Left ventricle myocardium inferior (tissue), 1 donor: Measurements from ENCODE around the gene OGFOD3. TPM values are rescaled to one million over a fixed set of nuclear protein-coding genes. Genes with fewer than 3 reads are reported as not detected.
"Not testable (repeated sequence)": the region's sequence is repeated elsewhere in the genome, so short reads cannot be mapped to it uniquely, and the experiment has no call there.

Source experiments
- DNase-seq: peaks from one replicate; pipeline ENCODE4 v3.0.0-alpha.2; 2020
- H3K27ac ChIP-seq: fragments of 200-600 bp; replicated peaks from 2 replicates; pipeline ENCODE4 v1.8.0; 2021
- H3K27me3 ChIP-seq: fragments of 200-600 bp; 2 replicates; pipeline ENCODE4 v1.8.0; 2021; ENCODE audit warnings: low read depth
- H3K36me3 ChIP-seq: fragments of 200-600 bp; 2 replicates; pipeline ENCODE4 v1.8.0; 2021
- H3K4me1 ChIP-seq: fragments of 200-600 bp; 2 replicates; pipeline ENCODE4 v1.8.0; 2021
- H3K4me3 ChIP-seq: fragments of 200-600 bp; 2 replicates; pipeline ENCODE4 v1.8.0; 2021; ENCODE audit warnings: mild to moderate bottlenecking, moderate library complexity
- H3K9me3 ChIP-seq: fragments of 200-600 bp; replicated peaks from 2 replicates; pipeline ENCODE4 v1.8.0; 2021
- intact Hi-C: fragments of 100-400 bp; cut with micrococcal nuclease; formaldehyde crosslinking; loops from one replicate; pipeline ENCODE4 v1.11.0; 2022
- total RNA-seq: library from RNA; stranded (reverse); fragmentation: NEBNext Ultra II Directional; extraction: Animal tissue kit (Norgen Biotek cat#: 25700); gene quantifications from one replicate; pipeline ENCODE4 v1.2.1, GENCODE V29; 2021
- TF ChIP-seq, protein P1 (sequence below): fragments of 200-600 bp; IDR thresholded peaks from 2 replicates; pipeline ENCODE4 v1.8.0; 2021; ENCODE audit warnings: antibody characterized with exemption, mild to moderate bottlenecking, borderline replicate concordance
- donor health status: DM: no; HTN: yes; CAD: no; lungs with severe emphysema.

Gene OGFOD3
- total RNA-seq, 1 donor from 2014 or later: 28.0 TPM

DNA sequence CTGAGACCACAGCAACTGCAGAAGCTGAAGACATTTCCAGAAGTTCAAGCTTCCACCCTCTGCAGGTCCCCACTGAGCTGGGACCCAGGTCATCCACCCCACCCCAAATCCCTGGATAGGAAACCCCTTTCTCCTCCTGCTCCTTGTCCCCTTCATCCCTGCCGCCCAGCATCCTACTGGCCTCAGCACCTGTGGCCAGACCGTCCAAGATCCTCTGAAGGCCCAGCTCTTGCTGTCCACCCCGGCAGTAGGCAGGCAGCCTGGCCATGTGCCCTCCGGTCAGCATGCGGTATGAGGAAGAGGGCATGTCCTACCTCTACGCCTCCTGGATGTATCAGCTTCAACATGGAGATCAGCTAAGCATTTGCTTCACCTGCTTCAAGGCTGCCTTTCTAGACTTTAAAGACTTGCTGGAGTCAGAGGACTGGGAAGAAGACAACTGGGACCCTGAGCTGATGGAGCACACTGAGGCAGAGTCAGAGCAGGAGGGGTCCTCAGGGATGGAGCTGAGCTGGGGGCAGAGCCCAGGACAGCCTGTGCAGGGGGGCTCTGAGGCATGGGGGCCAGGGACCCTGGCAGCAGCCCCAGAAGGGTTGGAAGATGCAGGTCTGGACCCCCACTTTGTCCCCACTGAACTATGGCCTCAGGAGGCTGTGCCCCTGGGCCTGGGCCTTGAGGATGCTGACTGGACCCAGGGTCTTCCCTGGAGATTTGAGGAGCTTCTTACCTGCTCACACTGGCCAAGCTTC, 56.3 kb downstream of the OGFOD3 start:
- Histone ChIP-seq H3K4me1 (no peaks in the 10 kb centered on the region), H3K9me3 (no peaks in the 10 kb centered on the region), H3K27me3 (peaks cover 22% of the 10 kb centered on the region), H3K4me3 (no peak overlapping the region), H3K27ac (no peak overlapping the region), H3K36me3 (no peaks in the 10 kb centered on the region)
- TF ChIP-seq, protein P1, sequence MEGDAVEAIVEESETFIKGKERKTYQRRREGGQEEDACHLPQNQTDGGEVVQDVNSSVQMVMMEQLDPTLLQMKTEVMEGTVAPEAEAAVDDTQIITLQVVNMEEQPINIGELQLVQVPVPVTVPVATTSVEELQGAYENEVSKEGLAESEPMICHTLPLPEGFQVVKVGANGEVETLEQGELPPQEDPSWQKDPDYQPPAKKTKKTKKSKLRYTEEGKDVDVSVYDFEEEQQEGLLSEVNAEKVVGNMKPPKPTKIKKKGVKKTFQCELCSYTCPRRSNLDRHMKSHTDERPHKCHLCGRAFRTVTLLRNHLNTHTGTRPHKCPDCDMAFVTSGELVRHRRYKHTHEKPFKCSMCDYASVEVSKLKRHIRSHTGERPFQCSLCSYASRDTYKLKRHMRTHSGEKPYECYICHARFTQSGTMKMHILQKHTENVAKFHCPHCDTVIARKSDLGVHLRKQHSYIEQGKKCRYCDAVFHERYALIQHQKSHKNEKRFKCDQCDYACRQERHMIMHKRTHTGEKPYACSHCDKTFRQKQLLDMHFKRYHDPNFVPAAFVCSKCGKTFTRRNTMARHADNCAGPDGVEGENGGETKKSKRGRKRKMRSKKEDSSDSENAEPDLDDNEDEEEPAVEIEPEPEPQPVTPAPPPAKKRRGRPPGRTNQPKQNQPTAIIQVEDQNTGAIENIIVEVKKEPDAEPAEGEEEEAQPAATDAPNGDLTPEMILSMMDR: no peak
- intact Hi-C loops: no loop called here
- DNase-seq: no peak

DNA sequence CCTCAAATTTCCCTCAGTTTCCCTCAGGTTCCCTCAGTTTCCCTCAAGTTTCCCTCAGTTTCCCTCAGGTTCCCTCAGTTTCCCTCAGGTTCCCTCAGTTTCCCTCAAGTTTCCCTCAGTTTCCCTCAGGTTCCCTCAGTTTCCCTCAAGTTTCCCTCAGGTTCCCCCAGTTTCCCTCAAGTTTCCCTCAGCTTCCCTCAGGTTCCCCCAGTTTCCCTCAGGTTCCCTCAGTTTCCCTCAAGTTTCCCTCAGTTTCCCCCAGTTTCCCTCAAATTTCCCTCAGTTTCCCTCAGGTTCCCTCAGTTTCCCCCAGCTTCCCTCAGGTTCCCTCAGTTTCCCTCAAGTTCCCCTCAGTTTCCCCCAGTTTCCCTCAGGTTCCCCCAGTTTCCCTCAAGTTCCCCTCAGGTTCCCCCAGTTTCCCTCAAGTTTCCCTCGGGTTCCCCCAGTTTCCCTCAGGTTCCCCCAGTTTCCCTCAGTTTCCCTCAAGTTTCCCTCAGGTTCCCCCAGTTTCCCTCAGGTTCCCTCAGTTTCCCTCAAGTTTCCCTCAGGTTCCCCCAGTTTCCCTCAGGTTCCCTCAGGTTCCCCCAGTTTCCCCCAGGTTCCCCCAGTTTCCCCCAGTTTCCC, 58.8 kb downstream of the OGFOD3 start:
- H3K9me3 ChIP-seq, H3K4me1 ChIP-seq, DNase-seq, intact Hi-C loops, H3K27ac ChIP-seq, H3K4me3 ChIP-seq, H3K36me3 ChIP-seq: not testable (repeated sequence)
- peaks cover 40% of the 10 kb centered on the region for H3K27me3 ChIP-seq

DNA sequence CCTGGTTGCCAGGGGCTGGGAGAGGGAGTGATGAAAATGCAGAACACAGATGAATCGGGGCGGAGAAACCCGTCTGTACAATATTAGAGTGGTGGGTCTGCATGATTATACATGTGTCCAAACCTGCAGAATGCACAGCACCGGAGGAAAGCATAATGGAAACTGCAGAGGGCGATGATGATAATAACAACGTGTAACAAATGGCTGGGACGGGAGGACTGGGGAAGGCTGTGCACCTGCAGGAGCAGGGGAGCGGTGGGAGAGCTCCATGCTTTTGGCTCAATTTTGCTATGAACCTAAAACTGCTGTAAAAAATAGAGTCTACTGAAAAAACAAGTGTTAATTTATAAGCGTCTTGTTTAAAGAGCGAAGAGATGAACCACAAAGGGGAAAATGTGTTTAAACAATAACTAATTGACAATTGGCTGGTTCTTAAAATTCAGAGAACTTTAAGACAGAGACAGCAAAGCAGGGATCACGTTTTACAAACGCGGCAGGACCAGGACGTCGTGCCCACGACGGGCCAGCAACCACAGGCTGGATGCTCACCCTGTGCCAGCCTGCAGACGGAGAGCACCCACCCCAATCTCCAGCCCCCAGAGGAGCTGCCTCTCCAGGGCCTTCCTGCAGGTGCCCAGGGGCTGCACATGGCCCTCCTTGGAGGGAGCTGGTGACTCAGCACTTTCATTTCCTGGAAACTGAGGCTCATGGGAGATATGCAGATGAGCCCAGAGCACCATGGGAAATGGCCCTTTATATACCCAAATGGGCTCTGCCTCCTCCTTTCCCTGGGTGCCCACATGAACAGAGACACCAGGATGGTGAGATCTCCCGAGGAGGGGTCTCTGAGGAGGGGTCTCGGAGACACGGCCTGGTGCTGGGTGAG, 59.7 kb downstream of the OGFOD3 start, which contains the start of gene TEX19:
Gene TEX19 (plus strand): TSS at position 783 of the 886 bp plus-strand sequence. CDS start 2,904 bp downstream, outside the sequence.
- no peaks in the 10 kb centered on the region for H3K36me3 ChIP-seq
- H3K27me3 ChIP-seq: peaks cover 45% of the 10 kb centered on the region
- intact Hi-C loops: no loop called here
- H3K27ac ChIP-seq: no peak within 1 kb of the TSS
- no peaks in the 10 kb centered on the region for H3K9me3 ChIP-seq
- no peak within 1 kb of the TSS for H3K4me3 ChIP-seq
- no peaks in the 10 kb centered on the region for H3K4me1 ChIP-seq
- TF ChIP-seq, protein P1: no peak
- no peak for DNase-seq

DNA sequence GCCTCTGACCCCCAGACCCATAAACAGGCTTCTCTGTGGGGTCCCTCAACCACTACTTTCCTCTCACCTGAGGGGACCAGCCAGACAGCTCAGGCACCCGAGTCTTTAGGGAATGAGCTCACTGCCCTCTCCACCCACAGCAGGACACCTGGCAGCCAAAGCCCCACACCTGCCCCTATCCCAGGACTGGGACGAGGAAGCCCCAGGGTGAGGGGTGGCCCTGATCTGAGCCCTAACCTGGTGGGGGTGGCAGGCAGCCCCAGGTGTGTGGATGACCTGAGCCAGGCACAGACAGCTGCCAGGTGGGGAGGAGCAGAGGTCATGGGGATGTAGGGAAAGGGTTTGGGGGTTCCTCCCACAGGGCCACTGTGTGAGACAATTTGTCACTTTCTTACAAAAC, 61.0 kb downstream of the OGFOD3 start:
- TF ChIP-seq, protein P1: no peak
- Histone ChIP-seq H3K4me3 (no peak overlapping the region), H3K27me3 (peaks cover 45% of the 10 kb centered on the region), H3K27ac (no peak overlapping the region), H3K4me1 (no peaks in the 10 kb centered on the region), H3K36me3 (no peaks in the 10 kb centered on the region), H3K9me3 (no peaks in the 10 kb centered on the region)
- intact Hi-C loops: no loop called here
- DNase-seq: no peak

DNA sequence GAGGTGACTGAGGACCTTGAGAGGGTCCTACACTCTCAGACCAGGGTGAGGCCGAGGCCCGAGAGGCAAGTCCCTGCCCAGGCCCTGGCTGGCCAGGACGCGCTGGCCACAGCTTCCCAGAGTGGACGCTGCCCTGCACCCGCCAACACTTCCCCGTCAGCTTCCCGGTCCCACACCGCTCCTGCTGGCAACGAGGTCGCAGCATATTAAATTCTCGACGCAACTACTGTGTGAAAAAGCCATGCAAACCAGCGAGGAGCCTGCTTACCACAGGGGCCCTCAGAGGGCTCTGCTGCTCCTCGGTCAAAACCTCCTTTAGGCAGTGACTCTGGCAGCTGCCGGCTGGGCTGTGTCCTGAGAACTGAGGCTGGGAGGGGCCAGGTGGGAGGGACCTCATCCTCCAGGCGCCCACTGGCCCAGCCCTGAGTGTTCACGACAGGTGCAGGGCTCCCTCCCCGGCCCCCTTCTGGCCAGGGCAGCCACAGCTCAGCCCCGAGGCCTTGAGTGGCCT, 61.5 kb downstream of the OGFOD3 start:
- no peaks in the 10 kb centered on the region for H3K9me3 ChIP-seq
- H3K27me3 ChIP-seq: peaks cover 45% of the 10 kb centered on the region

More for the DNA sequence above, 61.5 kb downstream of the OGFOD3 start:
- Histone ChIP-seq H3K4me1 (no peaks in the 10 kb centered on the region), H3K36me3 (no peaks in the 10 kb centered on the region), H3K27ac (no peak overlapping the region), H3K4me3 (no peak overlapping the region)
- TF ChIP-seq, protein P1: no peak
- intact Hi-C loops: no loop called here
- DNase-seq: no peak
